Karpas-422 (cell line): ENCODE results near the gene IER5L. TPM values are rescaled to one million over a fixed set of nuclear protein-coding genes. Genes with fewer than 3 reads are reported as not detected.

Experiments
- DNase-seq: peaks from one replicate; pipeline ENCODE4 v3.0.0-alpha.2; 2015
- H2AFZ ChIP-seq: fragments of 200-600 bp; sonication (generic); 2 replicates; pipeline ENCODE4 v1.6.1; 2014; ENCODE audit warnings: antibody characterized with exemption, low read length, mixed read lengths
- H3K27ac ChIP-seq: fragments of 200-600 bp; sonication (generic); 2 replicates; pipeline ENCODE4 v1.5.1; 2014; ENCODE audit warnings: mild to moderate bottlenecking, low read length, moderate library complexity
- H3K27me3 ChIP-seq: fragments of 200-600 bp; sonication (generic); 2 replicates; pipeline ENCODE4 v1.6.1; 2014; ENCODE audit warnings: low read length, mixed read lengths
- H3K36me3 ChIP-seq: fragments of 200-600 bp; sonication (generic); 2 replicates; pipeline ENCODE4 v1.6.1; 2014; ENCODE audit warnings: low read length, mixed read lengths; ENCODE audit not compliant: insufficient read depth
- H3K4me1 ChIP-seq: fragments of 200-600 bp; sonication (generic); 2 replicates; pipeline ENCODE4 v1.6.1; 2014; ENCODE audit warnings: mild to moderate bottlenecking, low read length, mixed read lengths
- H3K4me2 ChIP-seq: fragments of 200-600 bp; sonication (generic); 2 replicates; pipeline ENCODE4 v1.6.1; 2014; ENCODE audit warnings: low read length, low read depth, mild to moderate bottlenecking; ENCODE audit not compliant: poor library complexity, severe bottlenecking
- H3K4me3 ChIP-seq: fragments of 200-600 bp; sonication (generic); 2 replicates; pipeline ENCODE4 v1.5.1; 2014; ENCODE audit warnings: mild to moderate bottlenecking, antibody characterized with exemption, low read length, mixed read lengths
- H3K79me2 ChIP-seq: fragments of 200-600 bp; sonication (generic); 2 replicates; pipeline ENCODE4 v1.6.1; 2014; ENCODE audit warnings: mild to moderate bottlenecking, low read length, mixed read lengths
- H3K9ac ChIP-seq: fragments of 200-600 bp; sonication (generic); 2 replicates; pipeline ENCODE4 v1.6.0; 2014; ENCODE audit warnings: low read length
- H3K9me2 ChIP-seq: fragments of 200-600 bp; sonication (generic), shearing (Covaris generic); replicated peaks from 2 replicates; pipeline ENCODE4 v1.6.0; 2014; ENCODE audit warnings: mild to moderate bottlenecking, low read length, moderate library complexity; ENCODE audit not compliant: insufficient read depth
- H3K9me3 ChIP-seq: fragments of 300-700, 200-600 bp; sonication (generic); 2 replicates; pipeline ENCODE4 v1.6.1; 2014; ENCODE audit warnings: low read length, mixed read lengths
- H4K20me1 ChIP-seq: fragments of 200-600 bp; sonication (generic); 2 replicates; pipeline ENCODE4 v1.6.1; 2014; ENCODE audit warnings: mild to moderate bottlenecking, antibody characterized with exemption, low read length, low read depth; ENCODE audit not compliant: insufficient read depth
- total RNA-seq: library from RNA; depleted of rRNA; stranded (reverse); fragments of >200 nt; shearing (Covaris generic); gene quantifications from 2 replicates; pipeline ENCODE4 v1.2.3, GENCODE V29; 2014; ENCODE audit warnings: low replicate concordance

Gene IER5L
- total RNA-seq, 1 experiment from 2014 or later = 0.48 TPM

DNA sequence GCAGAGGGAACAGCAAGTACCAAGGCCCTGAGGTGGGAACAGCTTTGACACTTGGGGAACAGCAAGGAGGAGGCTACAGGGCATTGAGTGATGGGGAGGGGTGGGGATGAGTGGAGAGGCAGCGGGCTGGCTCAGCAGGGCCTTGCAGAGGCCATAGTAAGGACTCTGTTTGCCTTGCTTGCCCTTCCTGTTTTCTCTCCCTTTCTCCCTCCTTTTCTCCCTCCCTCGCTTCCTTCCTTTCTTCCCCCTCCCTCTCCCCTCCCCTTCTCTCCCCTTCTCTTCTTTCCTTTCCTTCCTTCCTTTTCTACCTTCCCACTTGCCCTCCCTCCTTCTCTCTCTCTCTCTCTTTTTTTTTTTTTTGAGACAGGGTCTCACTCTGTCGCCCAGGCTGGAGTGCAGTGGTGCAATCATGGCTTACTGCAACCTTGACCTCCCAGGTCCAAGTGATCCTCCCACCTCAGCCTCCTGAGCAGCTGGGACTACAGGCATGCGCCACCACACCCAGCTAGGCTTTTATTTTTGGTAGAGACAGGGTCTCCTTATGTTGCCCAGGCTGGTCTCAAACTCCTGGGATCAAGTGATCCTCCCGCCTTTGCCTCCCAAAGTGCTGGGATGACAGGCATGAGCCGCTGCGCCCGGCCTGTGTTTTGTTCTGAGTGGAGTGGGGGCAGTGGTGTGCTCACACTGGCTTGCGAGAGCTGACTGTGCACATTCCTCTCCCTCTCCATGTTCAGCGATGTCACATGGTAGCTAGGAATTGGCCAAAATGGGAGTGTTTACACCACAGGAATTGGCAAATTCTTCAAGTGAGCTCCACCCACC, 17.1 kb downstream of the IER5L start:
- no peaks in the 10 kb centered on the region for H3K27me3 ChIP-seq
- no peak overlapping the region for H3K9ac ChIP-seq
- no peak overlapping the region for H3K27ac ChIP-seq
- H3K4me2 ChIP-seq = no peak overlapping the region
- no peaks in the 10 kb centered on the region for H3K9me3 ChIP-seq
- no peaks in the 10 kb centered on the region for H3K4me1 ChIP-seq
- no peak overlapping the region for H3K4me3 ChIP-seq
- DNase-seq = no peak
- H2AFZ ChIP-seq = no peak overlapping the region
- no peaks in the 10 kb centered on the region for H4K20me1 ChIP-seq
- H3K9me2 ChIP-seq = no peaks in the 10 kb centered on the region
- H3K79me2 ChIP-seq = no peaks in the 10 kb centered on the region
- no peaks in the 10 kb centered on the region; the same call in 1 of the 2 replicates for H3K36me3 ChIP-seq

DNA sequence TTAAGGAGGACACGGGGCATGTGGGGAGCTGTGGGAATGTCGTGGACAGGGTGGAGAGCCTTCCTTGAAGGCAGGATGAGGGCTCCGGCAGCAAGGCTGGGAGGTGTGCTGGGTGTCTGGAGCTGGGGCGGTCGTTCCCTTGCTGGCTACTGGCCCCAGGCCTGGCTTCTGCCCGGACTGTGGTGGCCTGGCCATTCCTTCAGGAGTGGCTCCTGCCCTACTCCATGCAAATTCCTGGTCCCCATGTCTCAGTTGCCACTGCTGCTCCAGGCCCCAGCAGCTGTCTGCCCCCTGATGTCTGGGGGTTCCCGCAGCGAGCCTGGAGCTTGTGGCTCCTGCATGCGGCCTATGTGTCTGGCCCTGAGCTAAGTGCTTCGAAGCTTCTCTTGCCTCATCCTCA, 21.9 kb downstream of the IER5L start:
- H3K36me3 ChIP-seq = no peaks in the 10 kb centered on the region
- H3K9me2 ChIP-seq = no peaks in the 10 kb centered on the region
- H3K4me3 ChIP-seq = no peak overlapping the region

DNA sequence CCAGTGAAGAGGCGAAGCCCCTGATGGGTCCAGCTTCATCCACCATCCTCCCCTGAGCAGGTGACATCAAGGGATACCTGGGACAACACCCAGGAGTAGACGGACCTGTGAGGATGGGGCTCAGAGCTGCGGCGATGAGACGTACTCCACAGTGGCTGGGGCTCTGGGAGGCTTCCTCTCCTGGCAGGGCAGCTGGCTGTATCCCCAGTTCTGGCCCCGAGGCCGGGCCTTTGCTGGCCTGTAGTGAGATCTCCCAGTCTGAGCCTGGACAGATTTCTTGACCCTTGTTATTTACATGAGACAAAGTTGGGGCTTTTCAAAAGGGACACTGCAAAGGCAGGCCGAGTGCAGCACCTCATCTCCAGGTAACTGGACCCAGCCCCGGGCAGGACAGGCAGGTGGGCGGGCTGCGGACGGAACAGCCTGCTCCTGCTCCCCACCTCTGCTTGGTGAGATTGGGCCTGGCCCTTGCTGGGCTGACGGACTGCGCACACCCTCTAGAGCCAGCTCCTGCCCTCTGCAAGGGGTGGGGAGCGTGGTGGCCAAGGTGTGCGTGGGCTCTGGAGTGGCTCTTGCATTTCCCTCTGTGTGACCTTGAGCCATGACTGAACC, 23.1 kb downstream of the IER5L start:
- Histone ChIP-seq H3K79me2 (no peaks in the 10 kb centered on the region), H3K4me2 (no peak overlapping the region), H3K9ac (no peak overlapping the region), H3K4me3 (no peak overlapping the region), H3K9me2 (no peaks in the 10 kb centered on the region), H3K4me1 (no peaks in the 10 kb centered on the region), H3K9me3 (no peaks in the 10 kb centered on the region), H3K36me3 (no peaks in the 10 kb centered on the region), H3K27ac (no peak overlapping the region), H2AFZ (no peak overlapping the region), H3K27me3 (no peaks in the 10 kb centered on the region), H4K20me1 (no peaks in the 10 kb centered on the region)
- DNase-seq = no peak

More for the DNA sequence above, 21.9 kb downstream of the IER5L start:
- no peak for DNase-seq
- H3K27me3 ChIP-seq = no peaks in the 10 kb centered on the region
- no peak overlapping the region for H3K27ac ChIP-seq
- no peak overlapping the region for H3K4me2 ChIP-seq
- no peaks in the 10 kb centered on the region for H3K79me2 ChIP-seq
- H3K9me3 ChIP-seq = no peaks in the 10 kb centered on the region
- H3K4me1 ChIP-seq = no peaks in the 10 kb centered on the region
- H4K20me1 ChIP-seq = no peaks in the 10 kb centered on the region
- no peak overlapping the region for H3K9ac ChIP-seq
- H2AFZ ChIP-seq = no peak overlapping the region

- H2AFZ ChIP-seq = no peak overlapping the region
- H3K4me3 ChIP-seq = no peak overlapping the region
- no peak for DNase-seq
- no peaks in the 10 kb centered on the region for H4K20me1 ChIP-seq
- no peak overlapping the region for H3K27ac ChIP-seq
- peaks cover 4% of the 10 kb centered on the region; the same call in 1 of the 2 replicates for H3K4me1 ChIP-seq
- H3K79me2 ChIP-seq = no peaks in the 10 kb centered on the region
- H3K9ac ChIP-seq = no peak overlapping the region
- H3K27me3 ChIP-seq = no peaks in the 10 kb centered on the region
- H3K4me2 ChIP-seq = no peak overlapping the region
- H3K9me2 ChIP-seq = no peaks in the 10 kb centered on the region
- no peaks in the 10 kb centered on the region for H3K9me3 ChIP-seq
- H3K36me3 ChIP-seq = no peaks in the 10 kb centered on the region
These were observed 26.6 kb downstream of the IER5L start for GRCh38 chr9:129151469-129151868.

DNA sequence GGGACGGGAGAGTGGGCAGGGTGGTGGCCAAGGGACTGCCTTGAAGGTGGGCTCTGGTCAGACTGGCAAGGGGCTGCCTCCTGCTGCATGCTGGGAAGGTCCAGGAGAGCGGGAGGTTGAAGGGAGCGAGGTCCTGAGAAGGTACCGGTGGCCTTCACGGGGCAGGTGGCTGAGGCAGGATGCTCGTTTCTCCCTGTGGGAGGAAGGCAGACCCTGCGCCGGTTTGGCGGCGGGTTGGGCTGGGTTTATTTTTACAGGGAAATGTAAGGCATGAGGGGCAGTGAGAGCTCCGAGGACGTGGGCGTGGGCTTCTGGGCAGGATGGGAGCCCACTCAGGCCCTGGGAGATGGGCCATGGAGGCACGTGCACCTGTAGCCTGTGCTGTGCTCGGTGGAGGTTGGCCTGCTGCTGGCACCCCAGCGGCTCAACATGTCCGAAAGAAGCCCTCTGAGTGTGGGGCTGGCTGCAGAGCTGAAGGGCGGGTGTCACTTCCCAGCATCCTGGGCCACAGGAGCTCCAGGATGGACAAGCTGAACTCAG, 27.3 kb downstream of the IER5L start:
- Histone ChIP-seq H3K79me2 (no peaks in the 10 kb centered on the region), H3K4me3 (no peak overlapping the region), H3K27ac (no peak overlapping the region)

GRCh38 chr9:129150122-129150521, 27.9 kb downstream of the IER5L start:
- H3K9me2 ChIP-seq = no peaks in the 10 kb centered on the region
- no peaks in the 10 kb centered on the region for H3K9me3 ChIP-seq
- no peaks in the 10 kb centered on the region for H3K36me3 ChIP-seq
- H3K27ac ChIP-seq = no peak overlapping the region
- no peak overlapping the region for H3K4me2 ChIP-seq
- no peaks in the 10 kb centered on the region for H3K79me2 ChIP-seq
- no peaks in the 10 kb centered on the region for H4K20me1 ChIP-seq
- H3K4me1 ChIP-seq = peaks cover 4% of the 10 kb centered on the region; the same call in 1 of the 2 replicates
- H3K27me3 ChIP-seq = no peaks in the 10 kb centered on the region
- no peak for DNase-seq
- no peak overlapping the region for H2AFZ ChIP-seq
- H3K4me3 ChIP-seq = no peak overlapping the region
- H3K9ac ChIP-seq = no peak overlapping the region

More for the DNA sequence above, 27.3 kb downstream of the IER5L start:
- no peak overlapping the region for H3K4me2 ChIP-seq
- peaks cover 4% of the 10 kb centered on the region; the same call in 1 of the 2 replicates for H3K4me1 ChIP-seq
- H3K27me3 ChIP-seq = no peaks in the 10 kb centered on the region
- H3K9ac ChIP-seq = no peak overlapping the region
- no peak overlapping the region for H2AFZ ChIP-seq
- H3K9me3 ChIP-seq = no peaks in the 10 kb centered on the region
- DNase-seq = no peak
- H3K9me2 ChIP-seq = no peaks in the 10 kb centered on the region
- H3K36me3 ChIP-seq = no peaks in the 10 kb centered on the region
- no peaks in the 10 kb centered on the region for H4K20me1 ChIP-seq

DNA sequence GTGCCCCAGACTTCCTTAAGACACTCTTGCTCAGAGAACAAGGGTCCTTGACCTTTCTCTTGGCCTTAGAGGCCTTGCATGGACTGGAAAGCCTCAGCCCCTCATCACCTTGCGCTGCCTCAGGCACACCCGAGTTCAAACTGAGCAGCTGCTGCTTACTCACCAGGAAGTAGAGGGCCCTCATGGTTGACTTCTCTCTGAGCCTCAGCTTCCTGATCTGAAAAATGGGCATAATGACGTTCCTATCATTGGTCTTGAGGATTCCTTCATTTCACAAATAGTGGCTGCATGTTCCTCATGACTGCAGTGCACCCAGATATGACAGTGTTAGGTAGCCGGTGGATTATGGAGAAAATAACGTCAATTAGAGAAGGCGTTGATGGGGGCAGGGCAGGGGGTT, 28.6 kb downstream of the IER5L start:
- Histone ChIP-seq H2AFZ (no peak overlapping the region), H3K4me1 (peaks cover 4% of the 10 kb centered on the region; the same call in 1 of the 2 replicates), H3K27me3 (no peaks in the 10 kb centered on the region), H3K4me3 (no peak overlapping the region), H3K4me2 (no peak overlapping the region), H3K79me2 (no peaks in the 10 kb centered on the region), H3K27ac (no peak overlapping the region), H3K36me3 (no peaks in the 10 kb centered on the region), H3K9me2 (no peaks in the 10 kb centered on the region), H4K20me1 (no peaks in the 10 kb centered on the region), H3K9ac (no peak overlapping the region), H3K9me3 (no peaks in the 10 kb centered on the region)
- no peak for DNase-seq

- H3K27me3 ChIP-seq = no peaks in the 10 kb centered on the region
- H4K20me1 ChIP-seq = no peaks in the 10 kb centered on the region
- H2AFZ ChIP-seq = no peak overlapping the region
- H3K27ac ChIP-seq = no peak overlapping the region
- no peak overlapping the region for H3K4me2 ChIP-seq
- peaks cover 6% of the 10 kb centered on the region; the same call in 1 of the 2 replicates for H3K36me3 ChIP-seq
- H3K9me2 ChIP-seq = no peaks in the 10 kb centered on the region
- H3K9ac ChIP-seq = no peak overlapping the region
- no peak overlapping the region for H3K4me3 ChIP-seq
- peaks cover 5% of the 10 kb centered on the region for H3K4me1 ChIP-seq
- no peaks in the 10 kb centered on the region for H3K9me3 ChIP-seq
- no peaks in the 10 kb centered on the region; the same call in 1 of the 2 replicates for H3K79me2 ChIP-seq
- no peak for DNase-seq
These were observed 29.4 kb downstream of the IER5L start for GRCh38 chr9:129148463-129149204.
